Activated T-helper 9 cell treated with anti-CD3 and anti-CD28 coated beads, Interleukin-2, amount 50 U/mL, for 16 hours (primary cell): Measurements from ENCODE around the gene CAMTA1.

Experiments
- DNase-seq: peaks from one replicate; pipeline ENCODE4 v3.0.0-alpha.2; 2020; ENCODE audit warnings: low read depth

The CAMTA1 gene

DNA sequence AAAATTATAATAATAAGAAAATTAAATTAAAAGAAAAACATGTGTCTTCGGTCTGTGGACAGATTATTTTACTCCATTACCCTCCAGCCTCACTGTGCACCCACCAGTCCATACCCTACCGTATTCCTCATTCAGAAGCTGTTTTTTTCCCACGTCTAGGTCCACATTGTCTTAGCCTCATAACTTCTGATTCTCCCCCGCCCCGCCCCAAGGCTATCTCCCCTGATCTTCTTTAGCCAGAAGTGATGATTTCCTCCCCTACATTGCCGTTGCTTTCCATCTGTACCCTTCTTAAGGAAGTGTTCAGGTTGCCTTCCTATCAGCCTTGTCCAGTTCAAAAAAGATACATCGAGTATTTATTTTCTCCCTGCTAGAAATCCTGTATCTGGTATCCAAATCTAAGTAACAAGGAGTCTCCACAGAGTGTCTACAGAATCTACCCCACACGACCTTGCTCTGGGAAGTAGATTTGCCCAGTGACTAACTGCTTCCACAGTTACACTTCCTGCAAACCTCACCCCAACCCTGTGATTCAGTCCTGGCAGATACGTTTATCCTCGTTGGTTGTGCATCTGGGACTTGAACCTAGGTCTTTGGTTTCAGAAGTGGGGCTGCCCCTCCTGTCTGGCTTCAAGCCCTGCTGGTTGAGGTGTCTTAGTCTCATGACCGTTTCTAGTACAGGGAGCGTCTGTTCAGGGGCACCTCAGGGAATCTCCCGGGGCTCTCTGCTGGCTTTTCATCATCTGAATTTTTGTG, 470.2 kb downstream of the CAMTA1 start:
- DNase-seq = no peak

DNA sequence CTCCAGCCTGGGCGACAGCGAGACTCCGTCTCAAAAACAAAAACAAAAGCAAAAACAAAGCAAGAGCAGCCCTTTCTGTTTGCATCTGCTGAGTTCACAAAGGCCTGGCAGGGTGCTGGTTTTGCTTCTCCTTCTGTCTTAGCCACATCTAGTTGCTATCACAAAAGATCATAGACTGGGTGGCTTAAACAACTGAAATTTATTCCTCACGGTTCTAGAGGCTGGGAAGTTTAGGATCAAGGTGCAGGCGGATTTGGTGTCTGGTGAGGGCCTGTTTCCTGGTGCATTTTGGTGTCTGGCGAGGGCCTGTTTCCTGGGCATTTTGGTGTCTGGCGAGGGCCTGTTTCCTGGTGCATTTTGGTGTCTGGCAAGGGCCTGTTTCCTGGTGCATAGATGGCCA, 471.3 kb downstream of the CAMTA1 start:
- DNase-seq = no peak

DNA sequence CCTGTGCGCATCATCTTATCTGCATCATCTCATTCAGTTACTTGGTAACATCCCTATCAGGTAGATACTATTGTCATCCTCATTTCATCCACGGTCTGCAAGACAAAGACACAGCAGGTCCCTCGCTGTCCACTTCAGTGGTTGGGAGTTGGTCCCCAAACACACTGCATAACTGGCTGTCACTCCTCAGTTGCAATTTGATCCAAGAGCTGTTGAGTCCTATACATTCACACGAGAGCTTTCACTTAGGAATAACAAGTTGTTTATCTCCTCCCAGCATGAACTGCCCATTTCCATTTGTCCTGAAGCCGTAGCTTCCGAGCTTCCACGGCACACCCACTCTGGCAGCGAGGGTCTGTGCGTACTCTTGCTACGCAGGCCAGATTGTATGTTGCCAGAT, 472.0 kb downstream of the CAMTA1 start:
- no peak for DNase-seq

- no peak for DNase-seq
Measured at GRCh38 chr1:7258589-7259135, 473.4 kb downstream of the CAMTA1 start.

DNA sequence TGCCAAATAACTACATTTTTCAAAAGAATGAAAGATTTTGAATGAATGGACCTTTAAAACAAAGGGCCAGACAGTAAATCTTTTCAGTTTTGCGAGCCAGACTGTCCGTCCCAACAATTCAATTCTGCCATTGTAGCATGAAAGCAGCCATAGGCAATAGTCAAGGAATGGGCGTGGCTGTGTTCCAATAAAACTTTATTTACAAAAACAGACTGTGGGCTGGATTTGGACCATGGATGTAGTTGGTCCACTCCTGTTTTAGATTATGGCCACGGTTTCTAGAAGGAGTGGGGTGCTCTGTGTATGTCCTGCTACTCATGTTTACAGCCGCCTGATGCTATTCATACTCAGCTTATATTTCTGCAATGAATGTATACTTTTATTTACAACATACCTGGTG, 474.7 kb downstream of the CAMTA1 start:
- DNase-seq = no peak

GRCh38 chr1:7261490-7261889, 476.2 kb downstream of the CAMTA1 start:
- no peak for DNase-seq

- no peak for DNase-seq
Measured at GRCh38 chr1:7262611-7263010, 477.4 kb downstream of the CAMTA1 start.

DNA sequence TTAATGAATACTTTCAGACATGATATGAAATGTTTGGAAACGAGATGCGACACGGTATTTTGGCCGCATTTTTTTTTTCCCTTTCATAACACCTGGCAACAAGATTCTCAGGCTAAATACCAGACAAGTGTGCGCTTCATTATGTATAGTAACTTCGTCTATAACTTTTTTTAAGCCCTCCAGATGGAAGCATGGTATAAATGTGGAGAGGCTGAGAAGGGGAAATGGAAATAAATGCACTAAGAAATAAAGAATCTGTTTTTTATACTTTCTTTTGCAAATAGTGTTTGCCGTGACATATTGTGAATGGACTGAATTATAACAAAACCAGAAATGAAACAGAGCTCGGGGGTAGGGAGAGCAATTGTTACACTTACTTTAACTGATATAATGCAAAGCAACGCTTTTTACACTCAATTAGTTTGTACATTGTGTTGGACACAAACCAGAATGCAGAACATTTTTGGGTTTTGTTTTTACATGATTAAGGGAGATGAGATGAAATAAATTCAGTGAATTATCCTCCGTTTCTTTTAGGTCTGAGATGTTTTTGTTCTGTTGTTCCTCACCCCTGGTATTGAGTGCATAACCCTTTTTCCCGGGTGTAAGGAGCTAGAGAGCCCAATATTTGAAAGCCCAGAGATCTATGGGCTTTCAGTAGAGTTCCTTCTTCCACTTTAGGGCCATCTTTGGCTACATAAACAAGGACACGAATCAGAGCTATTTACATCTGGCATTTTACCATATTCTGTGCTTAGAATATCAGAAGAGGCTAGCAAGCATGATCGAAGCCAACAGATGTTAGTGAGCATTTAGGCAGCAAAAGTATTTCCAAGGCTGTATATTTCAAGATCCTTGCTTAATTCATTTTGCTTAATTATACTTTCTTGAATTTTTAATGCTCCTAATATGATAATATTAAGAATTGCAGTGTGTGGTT, 478.0 kb downstream of the CAMTA1 start:
- no peak for DNase-seq

GRCh38 chr1:7264101-7264500, 478.8 kb downstream of the CAMTA1 start:
- no peak for DNase-seq

GRCh38 chr1:7265771-7266371, 480.6 kb downstream of the CAMTA1 start:
- no peak for DNase-seq

DNA sequence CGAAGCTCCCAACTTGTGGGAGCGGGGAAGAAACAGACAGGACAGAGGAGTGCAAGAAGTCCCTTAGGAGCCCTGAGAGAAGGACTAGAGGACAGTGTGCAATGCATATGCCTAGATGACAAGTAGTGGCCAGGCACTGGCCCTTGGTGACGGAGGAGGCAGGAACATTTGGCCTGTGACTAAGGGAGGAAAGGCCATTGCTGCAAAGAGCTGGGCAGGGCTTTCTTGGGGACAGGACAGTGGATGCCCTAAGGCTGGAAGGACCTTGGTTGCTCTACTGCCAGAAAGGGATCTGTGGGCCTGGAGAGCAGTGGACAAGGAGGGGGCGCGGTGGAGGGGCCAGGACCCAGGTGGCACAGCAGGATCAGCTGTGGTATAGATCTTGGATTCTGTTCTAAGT, 481.3 kb downstream of the CAMTA1 start:
- DNase-seq = no peak

DNA sequence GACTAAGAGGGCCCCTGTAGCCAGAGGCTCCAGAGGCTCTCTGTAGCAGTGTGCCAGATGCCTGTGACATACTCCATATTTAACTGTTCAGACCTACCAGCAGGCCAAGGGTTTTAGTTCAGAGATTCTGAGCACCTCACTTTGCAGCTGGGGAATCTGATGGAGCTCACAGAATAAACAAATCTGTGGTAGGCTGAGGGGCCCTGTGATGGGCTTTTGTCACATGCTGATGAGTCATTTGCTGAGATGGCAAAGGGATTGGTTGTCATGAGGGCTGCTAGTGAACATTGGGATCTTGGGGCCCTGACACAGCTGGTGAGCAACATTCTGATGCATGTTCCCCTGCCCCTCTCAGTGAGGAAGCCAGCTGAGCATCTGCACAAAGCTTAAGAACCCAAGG, 482.2 kb downstream of the CAMTA1 start:
- no peak for DNase-seq

- no peak for DNase-seq
Measured at GRCh38 chr1:7268983-7269382, 483.7 kb downstream of the CAMTA1 start.

- DNase-seq = no peak
Measured at GRCh38 chr1:7269525-7269924, 484.3 kb downstream of the CAMTA1 start.

- DNase-seq = no peak
Measured at GRCh38 chr1:7274256-7274655, 489.0 kb downstream of the CAMTA1 start.

- no peak for DNase-seq
Measured at GRCh38 chr1:7278045-7278444, 492.8 kb downstream of the CAMTA1 start.

GRCh38 chr1:7278827-7279765, 493.8 kb downstream of the CAMTA1 start:
- no peak for DNase-seq

DNA sequence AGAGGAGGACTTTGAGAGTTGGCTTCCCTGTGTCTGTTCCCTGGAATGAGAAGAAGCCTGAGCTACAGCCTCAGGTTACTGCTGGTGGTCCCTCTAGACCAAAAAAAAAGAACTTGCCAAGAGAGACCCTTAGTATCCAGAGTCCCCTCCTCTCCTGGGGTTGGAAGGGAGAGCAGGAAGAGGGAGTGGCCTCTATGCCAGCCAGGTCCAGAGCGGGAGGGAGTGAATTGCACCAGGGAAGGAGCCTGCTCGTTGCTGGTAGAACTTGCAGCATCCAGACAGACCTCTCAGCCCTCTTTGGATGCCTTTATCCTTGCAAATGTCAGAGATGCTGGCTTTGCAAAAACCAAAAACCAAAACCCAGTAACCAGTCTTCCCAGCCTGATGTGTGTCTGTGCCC, 494.5 kb downstream of the CAMTA1 start:
- no peak for DNase-seq

DNA sequence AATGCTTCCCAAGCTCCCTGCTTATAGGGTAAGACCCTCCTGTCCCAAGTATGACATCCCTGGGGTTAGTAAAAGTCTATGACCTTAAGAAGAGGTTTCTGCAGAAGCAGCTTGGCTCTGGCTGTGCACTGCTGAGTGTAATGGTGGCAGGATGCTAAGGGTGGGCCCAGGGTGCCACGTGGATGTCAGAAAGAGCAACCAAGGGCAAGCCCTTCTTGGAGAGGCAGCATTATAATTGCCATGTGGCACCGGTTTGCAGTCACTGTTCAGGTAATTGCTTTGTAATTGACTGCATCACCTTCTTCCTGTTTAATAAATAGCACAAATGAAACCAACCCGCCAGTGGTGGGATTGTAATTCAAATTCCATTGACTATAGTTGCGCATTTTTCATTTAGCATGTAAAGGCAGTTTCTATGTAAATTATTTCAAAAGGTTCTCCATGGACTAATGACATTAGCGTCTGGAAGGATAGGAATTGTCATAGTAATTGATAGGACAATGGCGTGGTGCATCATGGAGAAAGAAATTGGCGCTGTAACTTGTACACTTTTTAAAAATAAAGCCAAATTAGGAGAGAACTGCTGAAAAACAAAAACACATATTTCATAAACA, 495.2 kb downstream of the CAMTA1 start:
- no peak for DNase-seq

DNA sequence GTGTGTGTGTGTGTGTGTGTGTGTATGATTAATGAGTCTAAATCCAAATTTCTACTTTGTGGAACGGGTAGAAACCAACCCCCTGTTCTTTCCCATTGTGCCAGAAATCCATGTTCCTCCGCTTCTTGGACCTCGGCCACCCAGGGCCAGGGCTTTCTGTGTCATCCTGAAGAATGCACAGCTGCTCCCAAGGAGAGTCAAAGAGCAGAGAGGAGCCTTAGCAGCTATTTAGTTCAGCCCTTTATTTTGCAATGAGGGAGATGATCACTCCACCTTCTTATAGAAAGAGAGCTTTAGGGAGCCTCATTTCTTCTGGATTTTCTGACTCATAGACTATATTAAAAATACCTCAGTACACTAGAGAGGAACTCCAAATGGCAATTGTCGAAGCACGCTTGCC, 496.6 kb downstream of the CAMTA1 start:
- no peak for DNase-seq

- DNase-seq = no peak
Measured at GRCh38 chr1:7284839-7285435, 499.7 kb downstream of the CAMTA1 start.
